GM18508 (cell line): ENCODE data around the gene SCAMP4.
"Not testable (repeated sequence)": the region's sequence is repeated elsewhere in the genome, so short reads cannot be mapped to it uniquely, and the experiment has no call there.

ENCODE experiments used
- ATAC-seq: cut with Tn5 transposase; IDR thresholded peaks from one replicate; pipeline ENCODE4 v1.9.1; 2021; ENCODE audit warnings: moderate number of reproducible peaks; ENCODE audit not compliant: insufficient read depth, unreplicated experiment

SCAMP4 gene

DNA sequence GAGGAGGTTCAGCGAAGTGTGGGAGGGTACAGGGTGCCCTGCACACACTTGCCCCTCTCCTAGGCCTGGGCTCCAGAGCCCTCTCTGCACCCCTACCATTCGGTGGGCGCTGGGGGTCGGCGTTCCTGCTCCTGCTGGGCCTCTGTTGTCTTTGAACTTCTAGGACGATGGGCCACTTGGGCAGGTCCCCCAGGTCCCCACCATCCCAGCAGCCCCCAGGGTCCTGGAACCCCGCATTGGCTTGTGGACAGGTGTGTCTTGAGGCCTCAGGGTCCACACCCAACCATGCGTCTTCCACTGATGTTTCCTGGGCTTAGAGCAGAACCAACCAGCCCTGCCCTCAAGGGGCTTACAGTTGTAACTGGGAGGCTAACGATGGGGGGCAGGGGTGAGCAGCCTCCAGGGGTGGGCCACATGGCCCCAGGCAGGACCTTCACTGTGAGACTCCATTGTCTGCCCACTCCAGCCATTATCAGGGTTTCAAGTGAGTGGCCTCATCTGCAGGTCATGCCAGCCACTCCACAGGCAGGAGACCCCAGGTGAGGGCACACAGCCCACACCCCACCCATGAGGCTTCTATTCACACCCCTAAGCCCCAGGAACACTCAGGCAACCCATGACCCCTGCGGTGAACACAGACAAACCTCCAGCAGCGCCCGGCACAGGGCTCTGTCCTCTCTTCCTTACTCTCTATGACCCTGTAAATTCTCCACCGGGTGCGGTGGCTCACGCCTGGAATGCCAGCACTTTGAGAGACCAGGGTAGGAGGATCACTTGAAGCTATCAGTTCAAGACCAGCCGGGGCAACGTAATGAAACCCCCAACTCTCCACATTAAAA, 39.8 kb upstream of the SCAMP4 start:
- ATAC-seq, result no peak

DNA sequence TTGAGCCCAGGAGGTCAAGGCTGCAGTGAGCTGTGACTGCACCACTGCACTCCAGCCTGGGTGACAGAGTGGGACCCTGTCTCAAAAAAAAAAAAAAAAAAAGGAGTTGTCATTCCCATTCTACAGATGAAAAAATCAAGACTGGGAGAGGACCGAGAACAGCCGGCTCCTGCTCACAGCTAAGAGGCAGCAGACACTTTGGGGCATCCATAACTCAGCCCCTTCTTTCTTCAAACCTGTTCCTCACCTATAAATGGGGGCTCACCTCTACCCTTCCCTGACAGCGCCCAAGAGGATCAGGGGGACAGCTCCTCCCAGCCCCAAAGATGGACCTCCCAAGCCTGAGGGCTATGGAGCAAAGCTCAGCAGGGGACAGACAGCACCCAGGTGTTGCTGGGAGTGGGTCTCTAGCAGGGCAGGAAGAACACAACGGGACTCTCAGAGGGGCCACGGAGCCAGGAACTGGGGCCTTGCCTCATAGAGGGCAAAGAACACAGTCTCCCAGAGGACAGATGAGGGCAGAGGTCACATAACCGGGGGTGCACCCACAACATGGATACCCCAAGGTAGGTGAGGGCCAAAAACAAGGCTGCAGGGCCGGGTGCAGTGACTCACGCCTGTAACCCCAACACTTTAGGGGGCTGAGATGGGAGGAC, 38.4 kb upstream of the SCAMP4 start:
- ATAC-seq, result no peak

DNA sequence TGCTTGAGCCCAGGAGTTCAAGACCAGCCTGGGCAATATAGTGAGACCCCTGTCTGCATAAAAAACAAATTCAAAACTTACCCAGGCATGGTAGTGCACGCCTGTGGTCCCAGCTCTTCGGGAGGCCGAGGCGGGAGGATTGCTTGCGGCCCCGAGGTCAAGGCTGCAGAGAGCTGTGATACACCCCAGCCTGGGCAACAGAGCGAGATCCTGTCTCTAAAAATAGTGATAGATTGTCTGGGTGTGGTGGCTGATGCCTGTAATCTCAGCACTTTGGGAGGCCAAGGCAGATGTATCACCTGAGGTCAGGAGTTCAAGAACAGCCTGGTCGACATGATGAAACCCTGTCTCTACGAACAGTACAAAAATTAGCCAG, 37.9 kb upstream of the SCAMP4 start:
- ATAC-seq, result no peak

DNA sequence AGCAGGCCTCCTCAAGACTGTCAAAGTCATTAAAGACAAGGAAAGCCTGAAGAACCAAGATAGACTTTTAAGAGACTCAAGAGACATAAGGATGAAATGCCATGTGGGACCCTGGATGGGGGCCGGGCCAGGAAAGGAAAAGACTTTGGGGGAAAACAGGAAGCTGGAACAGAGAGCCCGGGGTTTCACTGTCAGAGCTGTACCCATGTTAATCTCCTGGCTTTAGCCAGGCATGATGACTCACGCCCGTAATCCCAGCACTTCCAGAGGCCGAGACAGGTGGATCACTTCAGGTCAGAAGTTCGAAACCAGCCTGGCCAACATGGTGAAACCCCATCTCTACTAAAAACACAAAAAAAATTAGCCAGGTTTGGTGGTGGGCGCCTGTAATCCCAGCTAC, 36.2 kb upstream of the SCAMP4 start:
- no peak for ATAC-seq

DNA sequence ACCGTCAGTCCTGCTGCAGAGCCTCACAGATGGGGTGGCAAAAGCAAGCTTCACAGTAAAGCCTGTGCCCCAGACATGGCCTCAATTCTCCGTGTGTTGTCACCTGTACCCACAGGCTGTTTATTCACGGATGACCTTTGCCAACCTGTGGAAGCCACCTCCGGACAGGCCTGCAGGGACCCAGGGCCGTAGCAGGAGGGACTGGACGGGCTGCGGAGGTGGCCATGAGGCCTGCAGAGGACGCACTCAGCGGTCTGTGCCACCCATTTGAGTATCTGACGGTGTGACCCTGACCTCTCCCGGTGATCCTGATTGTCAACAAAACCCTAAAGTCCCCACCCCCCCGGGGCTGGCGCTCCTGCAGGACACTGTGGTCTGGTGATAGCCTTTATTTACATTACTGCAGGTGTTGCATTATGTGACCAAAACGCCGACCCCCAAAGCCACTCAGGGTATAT, 34.0 kb upstream of the SCAMP4 start:
- ATAC-seq, result no peak

DNA sequence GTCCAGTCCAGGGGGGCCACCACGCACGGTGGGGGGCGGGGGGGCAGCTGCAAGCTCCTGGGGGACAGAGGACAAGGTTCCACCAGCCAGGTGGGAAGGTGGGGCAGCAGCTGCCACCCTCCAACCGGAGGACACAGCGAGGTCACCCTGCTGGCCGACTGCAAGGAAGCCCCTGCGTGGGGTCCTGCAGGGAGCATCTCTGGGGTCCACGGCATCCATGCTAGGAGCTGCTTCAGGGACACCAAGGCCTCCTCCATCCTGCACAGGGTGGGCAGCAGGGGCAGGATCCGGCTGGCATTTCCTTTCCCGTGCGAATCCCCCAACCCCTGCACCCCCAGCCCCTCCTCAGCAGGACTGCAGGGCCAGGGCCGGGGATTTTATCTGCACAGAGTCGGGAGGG, 33.6 kb upstream of the SCAMP4 start:
- no peak for ATAC-seq

DNA sequence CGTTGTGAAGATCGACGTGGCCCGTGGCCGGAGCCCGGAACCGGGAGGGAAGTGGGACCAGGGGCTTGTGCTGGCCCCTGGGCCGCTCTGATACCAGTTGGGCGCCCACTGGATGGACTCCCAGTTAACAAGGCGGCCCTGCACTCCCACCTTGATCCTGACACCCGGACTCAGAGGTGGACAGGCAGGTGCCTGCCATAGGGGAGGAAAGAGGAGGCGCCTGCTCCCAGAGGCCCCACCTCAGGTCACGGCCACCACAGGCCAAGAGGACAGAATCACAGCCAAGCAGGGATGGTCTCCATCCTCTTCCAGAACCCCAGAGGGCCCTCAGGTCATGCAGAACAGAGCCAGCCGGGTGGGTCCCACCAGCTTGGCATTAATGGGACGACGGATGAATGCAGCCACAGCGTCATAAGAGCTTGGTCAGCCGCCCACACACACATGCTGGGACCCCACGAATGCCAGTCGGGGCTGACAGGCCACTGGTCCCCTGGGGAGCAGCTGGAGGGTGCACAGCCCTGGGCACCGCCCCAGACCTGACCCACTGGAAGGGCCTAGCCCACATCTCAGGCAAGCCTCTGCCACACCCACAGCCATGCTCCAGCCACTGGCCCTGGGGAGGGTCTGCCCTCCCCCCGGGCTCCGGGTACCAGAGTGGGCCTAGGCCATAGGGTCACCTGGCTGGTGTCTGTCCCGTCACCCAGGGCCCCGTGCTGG, 32.2 kb upstream of the SCAMP4 start:
- no peak for ATAC-seq

DNA sequence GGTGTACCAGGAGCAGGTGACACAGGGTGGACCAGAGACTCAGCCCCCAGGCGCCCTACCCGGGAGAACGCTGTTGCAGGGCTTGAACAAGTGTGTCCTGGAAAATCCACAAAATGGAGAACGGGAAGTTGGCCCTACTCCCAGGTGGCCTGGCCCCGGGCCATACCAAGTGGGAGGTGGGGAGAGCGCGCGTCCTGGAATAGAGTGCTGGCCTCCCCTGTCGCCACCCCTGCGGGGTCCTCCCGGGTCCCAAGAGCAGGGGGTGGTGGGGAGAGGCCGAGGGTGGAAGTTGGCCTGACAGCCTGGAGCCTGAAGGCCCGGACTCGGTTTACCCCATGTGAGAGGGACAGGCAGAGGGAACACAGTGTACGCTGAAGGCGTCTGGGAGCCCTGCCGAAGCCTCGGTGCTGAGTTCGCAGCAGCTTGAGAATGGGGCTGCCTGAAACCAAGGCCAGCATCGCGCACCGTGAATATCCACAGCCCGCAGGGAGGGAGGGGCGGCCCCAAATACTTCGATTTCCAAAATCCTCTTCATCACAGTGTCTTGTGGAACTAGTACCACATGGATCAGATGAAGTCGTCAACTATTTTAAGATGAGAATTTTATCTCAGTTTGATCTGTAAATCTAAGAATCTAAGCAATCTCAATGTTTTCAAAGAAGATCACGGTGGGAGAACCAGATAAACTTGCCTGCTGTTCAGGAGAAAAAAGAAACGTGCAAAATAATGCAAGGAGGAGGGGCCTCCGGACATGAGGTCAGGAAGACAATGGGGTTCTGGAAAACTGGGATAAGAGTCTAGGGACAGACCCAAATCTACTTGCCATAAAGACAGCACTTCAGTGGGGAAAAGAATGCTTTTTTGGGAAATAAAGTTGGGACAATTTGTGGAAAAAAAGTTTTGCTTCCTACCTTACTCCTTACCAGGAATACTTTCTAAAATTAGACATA, 31.4 kb upstream of the SCAMP4 start:
- ATAC-seq, result no peak

DNA sequence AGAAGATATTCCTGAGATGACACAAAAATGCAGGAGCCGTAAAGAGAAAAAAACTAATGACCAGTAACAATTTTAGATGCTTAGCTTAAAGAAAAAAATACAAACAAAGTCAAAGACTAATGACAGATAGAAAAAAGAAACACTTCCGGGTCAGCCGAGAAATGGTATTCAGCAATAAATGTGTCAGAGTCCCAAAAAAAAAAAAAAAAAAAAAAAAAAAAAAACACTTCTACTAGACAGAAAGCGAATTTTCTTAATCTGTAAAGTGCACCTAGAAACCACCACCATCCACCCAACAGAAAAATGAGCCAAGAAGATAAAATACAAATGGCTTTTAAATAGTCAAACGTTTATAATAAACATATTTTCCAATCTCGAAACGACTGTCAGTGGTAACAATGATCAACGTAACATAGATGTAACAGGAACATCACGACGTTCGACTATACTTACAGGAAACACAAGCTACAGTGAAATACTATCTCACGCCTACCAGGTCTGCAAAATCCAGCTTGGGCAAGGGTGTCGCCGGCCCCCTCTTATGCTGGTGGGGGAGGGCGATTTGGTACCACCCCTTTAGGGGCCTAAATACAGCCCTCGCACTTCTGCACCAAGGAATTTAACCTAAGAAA, 30.5 kb upstream of the SCAMP4 start:
- no peak for ATAC-seq

DNA sequence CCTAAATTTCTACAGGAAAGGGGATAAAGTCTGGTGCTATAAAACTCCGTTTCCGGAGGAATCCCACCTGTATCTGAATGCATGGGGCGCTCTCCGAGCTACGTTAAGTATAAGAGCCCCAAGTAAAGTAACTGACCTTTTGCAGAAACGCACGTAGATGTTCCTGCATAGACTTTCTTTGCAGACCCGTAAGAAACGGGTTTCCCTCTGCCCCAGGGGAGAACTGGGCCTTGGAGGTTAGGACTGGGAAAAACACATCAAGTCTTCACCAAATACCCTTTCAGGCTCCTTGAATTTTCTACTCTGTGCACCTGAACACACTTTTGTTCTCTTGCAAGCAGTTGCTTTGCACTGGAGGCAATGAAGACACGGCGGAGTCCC, 29.9 kb upstream of the SCAMP4 start:
- not testable (repeated sequence) for ATAC-seq

DNA sequence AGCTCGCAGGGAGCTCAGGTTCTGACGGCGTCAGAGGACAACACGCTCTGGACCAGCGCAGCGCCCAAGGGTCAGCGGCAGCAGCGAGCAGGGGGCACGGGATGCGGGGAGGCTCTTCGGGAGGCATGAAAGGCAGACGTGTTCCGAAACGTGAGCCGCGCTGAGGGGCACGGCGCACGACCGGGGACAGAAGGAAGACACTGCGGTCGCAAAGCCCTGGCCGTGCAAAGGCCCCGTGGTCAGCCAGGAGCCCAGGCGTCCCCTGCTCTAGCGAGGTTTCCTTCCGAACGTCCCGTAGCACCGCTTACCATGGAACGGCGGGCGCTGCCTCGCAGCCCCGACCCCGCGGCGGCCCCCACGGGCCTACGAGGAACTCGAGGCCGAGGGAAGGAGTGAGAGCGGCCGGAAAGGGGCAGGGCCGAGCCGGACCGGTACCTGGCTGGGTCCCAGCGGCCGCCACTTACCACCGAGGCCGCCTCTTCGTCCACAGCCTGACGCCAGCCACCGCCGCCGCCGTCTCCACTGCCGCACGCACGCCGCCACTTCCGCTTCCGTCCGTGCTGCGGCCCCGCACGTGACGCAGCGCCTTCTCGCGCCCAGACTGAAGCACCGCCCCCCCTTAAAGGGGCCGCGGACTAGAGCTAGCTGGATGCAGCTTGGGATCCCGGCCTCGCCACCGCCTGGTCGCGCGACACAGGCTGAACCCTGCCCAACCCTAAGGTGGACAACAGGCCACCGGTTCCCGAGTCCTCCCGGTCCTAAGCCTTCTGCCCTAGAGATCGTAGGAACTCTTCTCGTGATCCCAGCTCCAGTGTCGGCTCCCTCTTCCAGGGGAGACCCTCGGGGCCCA, 29.3 kb upstream of the SCAMP4 start:
- ATAC-seq, result no peak

DNA sequence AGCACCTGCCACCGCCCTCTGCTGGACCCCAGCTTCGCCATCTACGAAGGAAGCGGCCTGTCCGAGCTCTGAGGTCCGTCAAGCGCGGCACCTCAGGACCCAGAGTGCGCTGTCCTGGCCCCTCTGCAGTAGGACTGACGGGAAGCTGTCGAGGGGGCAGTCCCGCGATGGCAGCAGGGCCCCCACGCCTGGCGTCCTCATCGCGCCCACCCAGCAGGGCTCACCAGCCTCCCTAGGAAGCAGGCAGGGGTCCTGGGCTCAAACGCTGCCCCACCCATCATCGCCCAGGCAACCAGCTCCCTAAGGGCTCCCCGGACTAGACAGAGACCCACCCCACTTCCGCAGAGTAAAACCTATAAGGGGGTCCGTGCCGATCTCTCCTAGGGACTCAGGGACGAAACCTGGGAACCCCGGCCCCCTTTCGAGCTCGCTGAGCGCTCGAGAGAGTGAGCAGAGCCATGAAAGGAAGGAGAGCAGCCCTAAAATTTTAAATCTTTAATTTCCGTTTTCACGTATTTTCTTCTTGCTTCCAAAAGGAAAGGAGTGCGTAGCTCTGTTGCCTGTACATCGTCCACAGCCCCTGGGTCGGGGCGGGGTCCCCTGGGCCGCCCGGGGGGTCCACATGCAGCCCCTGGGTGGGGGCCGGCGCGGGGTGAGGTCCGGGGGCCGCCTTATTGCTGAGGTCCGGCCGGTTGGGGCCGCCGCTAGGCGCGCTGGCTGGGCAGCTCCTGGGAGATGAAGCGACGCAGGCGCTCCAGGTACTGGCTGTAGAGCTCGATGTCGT, 28.5 kb upstream of the SCAMP4 start:
- ATAC-seq, result not testable (repeated sequence)

DNA sequence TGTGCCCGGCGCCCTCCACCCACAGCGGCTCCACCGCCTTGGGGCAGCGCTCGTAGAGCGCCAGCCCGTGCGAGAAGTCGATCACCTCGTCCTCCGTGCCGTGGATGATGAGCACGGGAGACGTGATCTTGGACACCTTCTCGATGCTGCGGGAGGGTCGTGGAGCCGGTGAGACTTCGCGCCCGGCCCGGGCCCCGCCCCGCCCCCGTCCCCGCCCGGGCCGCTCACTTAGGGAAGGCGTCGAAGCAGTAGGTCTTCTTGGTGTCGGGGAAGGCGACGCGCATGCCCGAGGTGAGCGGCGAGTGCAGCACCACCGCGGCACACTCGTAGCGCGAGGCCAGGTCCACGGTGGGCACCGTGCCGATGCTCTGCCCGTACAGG, 27.9 kb upstream of the SCAMP4 start:
- not testable (repeated sequence) for ATAC-seq

DNA sequence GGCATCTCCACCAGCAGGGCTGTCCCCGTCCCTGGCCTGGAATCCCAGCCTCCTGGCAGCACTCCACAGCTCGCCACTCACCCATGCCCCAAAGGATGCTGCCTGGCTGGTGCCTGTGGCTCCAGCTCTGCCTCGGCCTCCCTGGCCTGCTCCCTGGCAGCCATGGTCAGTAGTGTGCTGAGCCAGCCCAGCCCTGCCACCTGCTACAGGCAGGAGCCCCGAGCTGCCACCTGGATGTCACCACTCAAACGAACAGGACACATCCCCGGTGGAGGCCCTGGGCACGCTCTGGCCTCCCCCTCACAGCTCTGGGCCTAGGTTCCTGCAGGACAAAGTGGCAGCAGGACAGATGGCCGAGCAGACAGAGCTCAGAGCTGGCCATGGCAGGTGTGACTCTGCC, 26.6 kb upstream of the SCAMP4 start:
- ATAC-seq, result not testable (repeated sequence)

DNA sequence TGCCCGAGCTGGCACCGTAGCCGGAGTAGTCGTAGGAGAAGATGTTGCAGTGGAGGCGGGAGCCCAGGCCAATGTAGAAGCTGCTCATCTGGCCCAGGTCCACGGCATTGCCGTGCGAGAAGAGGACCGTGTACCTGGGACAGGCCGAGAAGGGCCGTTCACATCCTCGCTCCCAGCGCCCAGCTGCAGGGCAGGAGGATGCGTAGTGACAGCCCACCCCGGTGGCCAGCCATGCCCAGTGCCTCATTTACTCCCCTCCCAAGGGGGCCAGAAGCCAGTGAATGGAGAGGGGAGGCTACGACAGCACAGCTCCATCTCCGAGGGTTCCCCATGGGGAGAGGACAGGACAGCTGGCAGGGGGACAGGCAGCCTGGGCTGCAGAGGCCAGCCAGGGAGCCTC, 25.2 kb upstream of the SCAMP4 start:
- ATAC-seq, result not testable (repeated sequence)

DNA sequence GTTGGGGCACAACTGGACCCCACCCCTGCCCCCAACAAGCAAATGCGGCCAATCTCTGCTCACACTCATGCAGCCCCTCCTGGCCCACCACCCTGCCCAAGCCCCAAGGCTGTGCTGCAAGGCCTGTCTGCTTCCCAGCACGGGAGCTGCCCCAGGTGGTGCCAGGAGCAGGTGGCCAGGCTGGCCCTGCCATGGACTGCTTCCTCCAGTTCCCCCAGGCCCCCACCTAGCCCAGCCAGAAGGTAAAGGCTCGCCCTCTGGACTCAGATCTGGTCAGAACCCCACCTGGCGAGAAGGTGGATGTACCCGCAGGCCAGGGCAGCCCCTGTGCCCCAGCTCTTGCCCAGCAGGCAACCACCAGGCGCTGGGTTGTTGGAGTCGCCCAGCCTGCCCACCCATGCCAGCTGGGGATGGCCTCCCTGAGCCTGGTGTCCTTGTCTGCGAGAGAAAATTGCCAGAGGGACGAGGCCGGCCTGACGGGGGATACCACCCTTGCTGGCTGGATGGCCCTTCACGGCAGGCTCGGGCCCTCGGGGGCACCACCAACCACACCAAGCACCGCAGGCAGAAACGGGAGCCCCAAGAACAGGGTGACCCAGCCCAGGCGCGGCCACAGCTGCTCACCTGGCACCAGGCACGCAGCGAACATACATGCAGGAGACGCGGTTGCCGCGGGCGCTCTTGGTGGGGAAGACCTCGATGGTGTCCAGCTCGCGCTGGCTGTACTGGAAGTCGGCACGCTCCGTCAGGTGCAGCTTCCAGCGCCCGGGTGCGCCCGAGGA, 24.4 kb upstream of the SCAMP4 start:
- no peak for ATAC-seq

DNA sequence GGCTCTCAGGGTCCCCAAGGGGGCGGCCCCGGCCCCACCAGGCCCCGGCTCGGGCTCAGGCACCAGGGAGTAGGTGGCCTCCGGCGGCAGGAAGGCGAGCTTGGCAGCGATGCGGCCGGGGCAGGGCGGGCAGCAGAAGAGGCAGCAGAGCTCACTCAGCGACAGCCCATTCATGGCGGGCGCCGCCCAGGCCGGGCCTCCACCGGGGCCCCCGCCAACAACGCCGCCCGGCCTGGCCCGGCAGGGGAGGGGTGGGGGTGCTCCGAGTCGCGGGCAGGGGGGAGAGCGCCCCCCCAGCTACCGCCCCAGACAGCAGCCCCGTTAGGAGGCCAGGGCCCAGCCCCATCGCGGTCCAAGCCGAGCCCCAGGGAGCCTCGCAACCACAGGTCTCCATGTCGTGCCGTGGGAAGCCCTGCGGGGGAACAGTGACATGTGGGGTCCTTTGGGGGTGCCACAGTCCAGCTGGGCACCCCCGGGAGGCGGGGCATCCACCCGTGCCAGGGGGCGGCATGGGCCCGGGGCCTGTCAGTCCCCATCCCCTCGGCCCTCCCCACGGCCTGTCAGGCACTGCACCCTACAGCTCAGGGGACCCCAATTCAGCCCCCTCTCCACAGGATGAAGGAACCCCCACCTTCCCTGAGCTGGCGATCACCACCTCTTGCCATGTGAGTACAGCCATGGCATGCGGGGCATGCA, 23.7 kb upstream of the SCAMP4 start:
- not testable (repeated sequence) for ATAC-seq
